ENCODE results near the gene IRX5. TPM values are rescaled to one million over a fixed set of nuclear protein-coding genes. Genes with fewer than 3 reads are reported as not detected.
A peak's percentile ranks its signal among the peaks of the same experiment; 100 is the strongest.

The IRX5 gene
- total and polyA plus RNA-seq, 2 of the 8 experiments (the other 6 are each of a cell fraction or from before 2014, with no cell fraction given), result 0.48 to 0.56 TPM

GRCh38 chr16:54942353-54942943, 11.8 kb downstream of the IRX5 start (continued):
- peak; percentile 23 to 52 for TF ChIP-seq RAD21 (IDR thresholded peaks at IDR 0.05 in 1 of 2, conservative IDR thresholded peaks at IDR 0.05 in 1 of 2; ENCODE audit: low read depth in 2 of 2, low read length in 2 of 2)
- no peak for TF ChIP-seq SIX5 (IDR thresholded peaks at IDR 0.05; ENCODE audit: low read depth, low read length)

All from H1 (cell line).